ENCODE measurements around the gene TEX30.

Gene TEX30

DNA sequence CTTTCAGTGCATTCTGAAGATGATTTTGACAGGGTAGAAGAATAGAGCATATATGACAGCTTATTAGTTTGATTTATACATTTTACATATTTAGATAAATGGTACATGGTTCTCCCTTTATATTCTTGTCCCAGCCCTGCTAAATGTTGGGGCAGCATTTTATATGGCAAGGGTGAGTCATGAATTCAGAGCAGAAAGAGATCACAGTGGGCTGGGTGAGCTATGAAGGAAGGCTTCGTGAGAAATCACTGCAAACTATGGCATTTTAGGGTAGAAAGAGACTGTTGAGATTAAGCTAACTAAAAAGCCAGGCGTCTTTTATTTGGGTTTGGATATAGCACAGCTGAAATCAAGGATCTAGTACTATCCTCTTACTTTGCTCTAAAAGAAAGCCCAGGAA is 54.8 kb downstream of the TEX30 start:
- TF ChIP-seq, protein P1, sequence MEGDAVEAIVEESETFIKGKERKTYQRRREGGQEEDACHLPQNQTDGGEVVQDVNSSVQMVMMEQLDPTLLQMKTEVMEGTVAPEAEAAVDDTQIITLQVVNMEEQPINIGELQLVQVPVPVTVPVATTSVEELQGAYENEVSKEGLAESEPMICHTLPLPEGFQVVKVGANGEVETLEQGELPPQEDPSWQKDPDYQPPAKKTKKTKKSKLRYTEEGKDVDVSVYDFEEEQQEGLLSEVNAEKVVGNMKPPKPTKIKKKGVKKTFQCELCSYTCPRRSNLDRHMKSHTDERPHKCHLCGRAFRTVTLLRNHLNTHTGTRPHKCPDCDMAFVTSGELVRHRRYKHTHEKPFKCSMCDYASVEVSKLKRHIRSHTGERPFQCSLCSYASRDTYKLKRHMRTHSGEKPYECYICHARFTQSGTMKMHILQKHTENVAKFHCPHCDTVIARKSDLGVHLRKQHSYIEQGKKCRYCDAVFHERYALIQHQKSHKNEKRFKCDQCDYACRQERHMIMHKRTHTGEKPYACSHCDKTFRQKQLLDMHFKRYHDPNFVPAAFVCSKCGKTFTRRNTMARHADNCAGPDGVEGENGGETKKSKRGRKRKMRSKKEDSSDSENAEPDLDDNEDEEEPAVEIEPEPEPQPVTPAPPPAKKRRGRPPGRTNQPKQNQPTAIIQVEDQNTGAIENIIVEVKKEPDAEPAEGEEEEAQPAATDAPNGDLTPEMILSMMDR (conservative IDR thresholded peaks at IDR 0.05; ENCODE audit: low read depth, low read length) = no peak
- H3K4me3 ChIP-seq (ENCODE audit: low read depth, low read length) = no peak overlapping the region
- no peak for DNase-seq (ENCODE audit: low read depth)

All from choroid plexus epithelial cell (primary cell).